Mucosa of stomach (tissue), 1 donor: ENCODE results near the gene LAMB1.

ENCODE experiments used
- H3K27me3 ChIP-seq: one replicate; pipeline ENCODE4 v1.7.0; 2013; ENCODE audit warnings: mild to moderate bottlenecking, low read length; ENCODE audit not compliant: control insufficient read depth, insufficient read depth
- H3K36me3 ChIP-seq: one replicate; pipeline ENCODE4 v1.7.0; 2013; ENCODE audit warnings: low read length; ENCODE audit not compliant: control insufficient read depth, insufficient read depth
- H3K4me1 ChIP-seq: one replicate; pipeline ENCODE4 v1.7.0; 2013; ENCODE audit warnings: mild to moderate bottlenecking, low read length; ENCODE audit not compliant: control insufficient read depth, insufficient read depth
- H3K4me3 ChIP-seq: one replicate; pipeline ENCODE4 v1.7.0; 2013; ENCODE audit warnings: low read length
- H3K9ac ChIP-seq: one replicate; pipeline ENCODE4 v1.7.0; 2013; ENCODE audit warnings: mild to moderate bottlenecking, low read length, moderate library complexity
- H3K9me3 ChIP-seq: one replicate; pipeline ENCODE4 v1.7.0; 2013; ENCODE audit warnings: mild to moderate bottlenecking, low read length, moderate library complexity; ENCODE audit not compliant: control insufficient read depth
- donor health status: Pancreatic carcinoma.

LAMB1 gene

GRCh38 chr7:107946881-107947280 is 56.1 kb downstream of the LAMB1 start:
- Histone ChIP-seq H3K4me3 (no peak overlapping the region), H3K27me3 (no peaks in the 10 kb centered on the region), H3K9me3 (no peaks in the 10 kb centered on the region), H3K36me3 (peaks cover 8% of the 10 kb centered on the region), H3K4me1 (peaks cover 5% of the 10 kb centered on the region), H3K9ac (no peak overlapping the region)

- no peaks in the 10 kb centered on the region for H3K9me3 ChIP-seq
These were observed 56.5 kb downstream of the LAMB1 start for GRCh38 chr7:107946451-107946850.

GRCh38 chr7:107945332-107945731 is 57.6 kb downstream of the LAMB1 start:
- Histone ChIP-seq H3K36me3 (no peaks in the 10 kb centered on the region), H3K4me3 (no peak overlapping the region), H3K27me3 (no peaks in the 10 kb centered on the region), H3K9ac (no peak overlapping the region), H3K4me1 (peaks cover 5% of the 10 kb centered on the region), H3K9me3 (no peaks in the 10 kb centered on the region)

More at GRCh38 chr7:107946451-107946850, 56.5 kb downstream of the LAMB1 start:
- Histone ChIP-seq H3K36me3 (peaks cover 4% of the 10 kb centered on the region), H3K4me1 (peaks cover 5% of the 10 kb centered on the region), H3K27me3 (no peaks in the 10 kb centered on the region), H3K9ac (no peak overlapping the region), H3K4me3 (no peak overlapping the region)

- H3K4me1 ChIP-seq: peaks cover 5% of the 10 kb centered on the region
- no peaks in the 10 kb centered on the region for H3K27me3 ChIP-seq
- no peak overlapping the region for H3K4me3 ChIP-seq
- no peak overlapping the region for H3K9ac ChIP-seq
- H3K36me3 ChIP-seq: no peaks in the 10 kb centered on the region
- H3K9me3 ChIP-seq: no peaks in the 10 kb centered on the region
These were observed 58.4 kb downstream of the LAMB1 start for GRCh38 chr7:107944411-107945169.

- no peak overlapping the region for H3K9ac ChIP-seq
- H3K4me3 ChIP-seq: no peak overlapping the region
- H3K4me1 ChIP-seq: peaks cover under 1% of the 10 kb centered on the region
- no peaks in the 10 kb centered on the region for H3K27me3 ChIP-seq
- H3K9me3 ChIP-seq: no peaks in the 10 kb centered on the region
- no peaks in the 10 kb centered on the region for H3K36me3 ChIP-seq
These were observed 59.9 kb downstream of the LAMB1 start for GRCh38 chr7:107943018-107943417.

- Histone ChIP-seq H3K36me3 (no peaks in the 10 kb centered on the region), H3K9me3 (no peaks in the 10 kb centered on the region), H3K27me3 (no peaks in the 10 kb centered on the region), H3K4me1 (peaks cover 4% of the 10 kb centered on the region), H3K9ac (no peak overlapping the region), H3K4me3 (no peak overlapping the region)
These were observed 62.0 kb downstream of the LAMB1 start for GRCh38 chr7:107940951-107941350.

- H3K27me3 ChIP-seq: no peaks in the 10 kb centered on the region
- H3K36me3 ChIP-seq: no peaks in the 10 kb centered on the region
- no peaks in the 10 kb centered on the region for H3K9me3 ChIP-seq
- no peak overlapping the region for H3K4me3 ChIP-seq
- peaks cover 4% of the 10 kb centered on the region for H3K4me1 ChIP-seq
- H3K9ac ChIP-seq: no peak overlapping the region
These were observed 63.1 kb downstream of the LAMB1 start for GRCh38 chr7:107939573-107940489.

- H3K36me3 ChIP-seq: no peaks in the 10 kb centered on the region
- no peak overlapping the region for H3K4me3 ChIP-seq
- H3K27me3 ChIP-seq: no peaks in the 10 kb centered on the region
- no peaks in the 10 kb centered on the region for H3K9me3 ChIP-seq
- no peak overlapping the region for H3K9ac ChIP-seq
- peaks cover 4% of the 10 kb centered on the region for H3K4me1 ChIP-seq
These were observed 64.3 kb downstream of the LAMB1 start for GRCh38 chr7:107938456-107939250.

GRCh38 chr7:107937531-107937930 is 65.4 kb downstream of the LAMB1 start:
- H3K4me1 ChIP-seq: peaks cover 4% of the 10 kb centered on the region
- H3K4me3 ChIP-seq: no peak overlapping the region
- H3K9me3 ChIP-seq: no peaks in the 10 kb centered on the region
- no peaks in the 10 kb centered on the region for H3K27me3 ChIP-seq
- no peaks in the 10 kb centered on the region for H3K36me3 ChIP-seq
- no peak overlapping the region for H3K9ac ChIP-seq

- Histone ChIP-seq H3K4me3 (no peak overlapping the region), H3K9ac (no peak overlapping the region), H3K4me1 (peaks cover 4% of the 10 kb centered on the region), H3K27me3 (no peaks in the 10 kb centered on the region), H3K36me3 (no peaks in the 10 kb centered on the region), H3K9me3 (no peaks in the 10 kb centered on the region)
These were observed 66.6 kb downstream of the LAMB1 start for GRCh38 chr7:107936312-107936711.

GRCh38 chr7:107934991-107935770 is 67.8 kb downstream of the LAMB1 start:
- Histone ChIP-seq H3K4me1 (peaks cover 4% of the 10 kb centered on the region), H3K36me3 (no peaks in the 10 kb centered on the region), H3K4me3 (no peak overlapping the region), H3K27me3 (no peaks in the 10 kb centered on the region), H3K9ac (no peak overlapping the region), H3K9me3 (no peaks in the 10 kb centered on the region)
